Measurements from ENCODE around the gene ASB16.

DNA sequence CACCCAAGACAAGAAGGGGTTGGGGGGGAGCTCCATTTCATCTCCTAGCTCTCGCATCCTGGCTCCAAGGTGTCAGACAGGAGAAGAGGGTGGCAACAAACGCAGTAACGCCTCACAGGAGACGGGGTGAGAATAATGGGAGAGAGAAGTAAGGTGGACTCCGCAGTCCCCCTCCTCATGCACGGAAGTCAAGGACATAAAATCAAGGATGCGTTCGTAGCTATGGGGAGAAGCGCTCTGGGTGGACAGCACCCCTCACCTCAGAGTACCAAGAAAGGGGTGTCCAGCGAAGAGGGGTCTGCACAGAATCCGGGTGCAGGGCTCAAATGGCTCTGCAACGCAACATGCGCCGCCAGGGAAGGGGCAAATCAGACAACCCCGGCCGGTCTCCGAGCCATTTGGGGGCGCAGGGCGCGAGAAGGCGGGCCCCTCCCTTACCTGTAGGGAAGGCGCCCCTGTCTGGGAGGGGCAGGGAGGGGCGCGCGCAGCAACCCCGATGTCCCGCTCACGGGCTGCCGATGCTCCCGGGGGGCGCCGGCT, 47.6 kb upstream of the ASB16 start:
- no peak for TF ChIP-seq CTCF (IDR thresholded peaks at IDR 0.05)
- no peak for TF ChIP-seq EZH2 (IDR thresholded peaks at IDR 0.05; ENCODE audit: borderline replicate concordance, insufficient read depth, low read depth, low read length, poor library complexity, severe bottlenecking)

Data from B cell (primary cell).